Fibroblast of skin of right quadriceps (primary cell): ENCODE measurements around the gene PLA2G4F.
A peak's percentile ranks its signal among the peaks of the same experiment; 100 is the strongest.

Experiments
- DNase-seq: peaks from one replicate; pipeline ENCODE4 v3.0.0-alpha.2; 2013

Gene PLA2G4F

DNA sequence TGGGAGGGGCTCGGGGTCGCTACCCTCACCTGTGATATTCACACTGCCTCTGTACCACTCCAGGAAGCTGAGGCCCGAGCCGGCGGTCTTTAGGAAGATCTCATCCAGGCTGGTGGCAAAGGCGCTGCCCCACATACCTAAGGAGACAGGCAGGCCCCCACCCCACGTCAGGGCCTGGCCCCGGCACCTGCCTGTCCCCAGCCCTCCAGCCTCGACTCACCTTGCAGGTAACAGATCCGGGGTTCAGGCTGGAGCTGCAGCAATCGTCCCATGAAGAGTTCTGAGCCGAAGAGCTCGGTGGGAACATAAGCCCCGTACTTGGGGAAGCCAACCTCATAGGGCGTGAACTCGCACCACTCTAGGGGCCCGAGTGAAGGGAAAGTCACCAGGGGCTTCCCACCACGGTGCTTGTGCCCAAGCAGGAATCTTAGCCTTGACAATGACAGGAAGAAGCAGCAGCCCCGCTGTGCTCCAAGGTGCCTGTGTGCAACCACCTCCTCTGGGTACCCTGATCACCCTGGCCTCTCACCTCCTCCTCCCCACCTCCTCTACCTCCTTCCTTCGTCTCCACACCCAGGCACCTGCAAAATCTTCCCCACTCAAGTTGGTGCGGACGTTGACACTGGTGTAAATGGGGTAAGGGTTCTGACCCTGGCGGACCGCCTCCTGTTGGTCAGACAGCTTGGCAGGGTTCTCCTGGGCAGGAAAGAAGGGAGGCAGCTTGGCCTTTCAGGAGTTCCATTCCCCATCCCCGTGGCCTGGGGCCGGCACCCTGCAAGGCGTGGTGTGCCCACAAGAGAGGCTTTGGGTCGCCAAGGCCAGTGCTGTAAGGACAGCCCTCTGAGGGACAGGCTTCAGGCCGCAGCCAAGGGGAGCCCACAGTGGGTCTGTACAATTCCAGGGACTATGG lies 10.6 kb downstream of the PLA2G4F start:
- DNase-seq = no peak

GRCh38 chr15:42144841-42145375 lies 11.5 kb downstream of the PLA2G4F start:
- DNase-seq = no peak

DNA sequence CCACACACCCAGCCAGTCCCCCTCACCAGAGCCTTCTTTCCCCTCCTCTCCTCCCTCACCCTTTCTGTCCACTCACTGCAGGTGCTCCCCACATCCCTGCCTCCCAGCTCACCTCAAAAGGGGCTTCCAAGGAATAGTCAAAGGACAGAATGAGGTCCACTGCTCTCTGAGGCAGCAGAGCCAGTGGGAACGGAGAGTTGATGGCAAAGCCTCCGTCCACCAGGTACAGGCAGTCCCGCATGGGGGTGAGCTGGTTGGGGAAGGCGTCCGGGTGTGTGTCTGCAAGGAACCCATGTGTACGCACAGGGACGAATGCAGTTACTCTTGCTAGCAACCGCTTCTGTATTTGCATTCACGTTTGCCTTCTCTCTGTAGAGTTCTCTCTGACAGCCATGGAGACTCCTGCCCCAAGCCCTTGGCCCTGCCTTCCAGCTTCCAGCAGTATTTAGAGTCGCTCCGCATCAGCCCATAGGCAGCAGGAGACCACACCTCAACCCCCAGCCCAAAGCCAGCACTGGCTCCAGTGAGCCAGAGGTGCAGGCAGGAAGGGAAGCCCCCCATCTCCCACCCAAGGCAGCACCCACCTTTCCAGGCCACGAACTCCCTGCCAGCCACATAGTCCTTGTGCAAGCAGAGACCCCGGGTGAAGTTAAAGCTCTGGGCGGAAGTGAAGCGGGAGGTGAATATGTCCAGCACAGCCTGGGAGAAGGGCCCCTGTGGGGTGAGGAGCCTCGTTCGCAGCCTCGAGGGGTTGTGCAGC lies 12.4 kb downstream of the PLA2G4F start:
- DNase-seq = no peak

GRCh38 chr15:42143356-42143755 lies 13.1 kb downstream of the PLA2G4F start:
- DNase-seq = no peak

DNA sequence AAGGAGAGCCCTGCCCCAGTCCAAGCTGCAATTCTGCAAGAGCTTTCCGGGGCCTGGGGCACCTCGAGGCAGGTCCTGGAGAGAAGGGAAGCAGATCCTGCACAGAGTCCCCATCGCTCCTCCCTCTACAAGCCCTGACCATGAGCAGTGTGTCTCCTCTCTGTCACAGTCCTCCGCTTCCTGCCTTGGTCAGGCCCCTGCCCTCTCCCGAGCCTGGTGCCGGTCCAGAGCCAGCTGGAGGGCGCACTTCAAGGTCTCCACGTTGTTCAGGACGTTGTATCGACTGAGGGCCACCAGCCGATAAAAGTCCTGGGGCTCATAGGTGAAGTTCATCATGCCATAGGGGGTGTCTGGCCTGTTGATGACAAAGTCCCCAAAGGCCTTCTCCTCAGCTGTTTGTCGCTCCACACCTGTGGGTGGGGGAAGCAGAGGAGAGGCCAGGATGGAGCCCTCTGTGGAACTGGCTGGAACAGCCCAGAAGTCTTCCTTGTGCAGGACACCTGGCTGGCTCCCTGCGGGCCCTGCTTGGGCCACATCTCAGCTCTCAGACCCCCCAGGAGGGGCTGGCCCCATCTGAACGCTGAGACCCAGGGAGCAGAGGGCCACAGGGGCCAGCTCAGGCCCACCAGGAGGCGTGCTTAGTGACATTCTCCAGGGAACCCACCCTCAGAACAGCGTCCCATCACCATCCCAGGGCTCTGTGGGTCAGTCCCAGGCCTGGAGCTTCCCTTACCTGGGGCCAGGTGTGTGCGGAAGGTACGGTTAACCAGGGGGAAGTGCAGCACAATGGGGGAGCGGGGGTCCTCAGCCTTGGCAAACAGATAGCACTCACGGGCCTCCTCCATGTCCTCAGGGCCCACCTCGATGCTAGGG lies 14.4 kb downstream of the PLA2G4F start:
- no peak for DNase-seq

DNA sequence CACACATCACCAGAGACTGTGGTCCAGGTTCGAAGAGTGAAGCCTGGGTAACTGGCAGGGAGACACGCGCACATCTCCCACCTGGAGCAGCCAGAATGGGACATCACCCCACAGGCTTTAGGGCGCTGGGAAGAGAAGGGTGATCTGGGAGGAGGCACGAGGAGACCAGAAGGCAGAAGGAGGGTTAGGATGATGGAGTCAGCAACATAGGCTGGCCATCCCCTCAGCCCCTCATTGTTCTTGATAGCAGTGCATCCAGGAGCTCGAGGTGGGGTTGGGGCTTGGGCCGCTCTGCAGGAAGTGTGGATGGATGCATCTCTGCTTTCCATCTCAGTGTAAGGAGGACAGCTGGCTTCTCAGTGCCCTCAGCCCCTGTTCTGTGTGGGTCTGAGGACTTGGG lies 15.2 kb downstream of the PLA2G4F start:
- no peak for DNase-seq

DNA sequence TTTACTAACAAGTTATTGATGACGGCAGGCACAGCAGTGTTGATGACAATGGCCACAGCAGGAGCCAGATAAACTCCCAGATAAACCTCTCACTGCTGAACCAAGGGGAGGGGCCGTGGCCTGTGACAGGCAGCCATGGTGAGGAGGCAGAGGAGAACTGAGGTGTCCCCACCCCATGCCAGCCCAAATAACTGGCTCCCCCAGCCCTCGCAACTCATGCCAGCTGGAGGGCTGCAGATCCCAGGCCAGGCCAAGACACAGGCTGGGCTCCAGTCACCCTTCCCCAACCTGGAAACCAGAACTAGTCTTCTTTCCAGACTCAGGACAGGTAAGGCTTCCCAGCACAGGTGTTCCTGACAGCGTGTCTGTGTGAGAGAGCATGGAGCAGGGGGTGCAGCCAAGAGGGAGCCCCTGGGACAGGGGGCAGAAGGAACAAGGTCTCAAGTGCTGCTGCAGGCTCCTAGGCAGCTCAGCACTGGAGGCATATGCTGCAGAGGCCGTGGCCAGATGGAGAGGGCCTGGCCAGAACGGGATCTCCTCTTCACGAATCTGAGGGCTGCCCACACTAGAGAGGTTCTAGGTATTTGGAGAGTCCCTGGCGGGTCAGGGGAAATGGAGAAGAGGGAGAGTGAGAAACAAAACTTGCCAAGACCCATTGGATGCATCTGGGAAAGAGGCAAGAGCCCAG lies 15.9 kb downstream of the PLA2G4F start:
- no peak for DNase-seq

DNA sequence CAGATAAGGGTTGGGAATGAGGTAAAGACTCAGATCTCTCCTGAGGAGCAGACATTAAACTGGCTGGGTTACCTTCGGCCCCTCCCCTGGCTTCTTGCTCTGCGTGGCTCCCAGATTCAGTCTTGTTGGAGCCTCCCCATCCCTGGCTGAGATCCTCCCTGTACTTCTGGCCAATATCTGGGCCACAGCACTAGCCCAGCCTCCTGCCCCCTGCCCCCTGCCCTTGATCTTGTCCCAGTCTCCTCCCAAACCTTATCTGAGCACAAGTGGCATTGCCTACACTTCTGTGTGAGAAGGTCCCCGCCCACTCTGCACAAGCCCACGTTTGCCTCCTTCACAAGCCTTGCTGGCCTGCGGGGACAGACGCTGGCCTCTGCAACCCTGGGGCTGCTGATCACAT lies 16.8 kb downstream of the PLA2G4F start:
- no peak for DNase-seq

DNA sequence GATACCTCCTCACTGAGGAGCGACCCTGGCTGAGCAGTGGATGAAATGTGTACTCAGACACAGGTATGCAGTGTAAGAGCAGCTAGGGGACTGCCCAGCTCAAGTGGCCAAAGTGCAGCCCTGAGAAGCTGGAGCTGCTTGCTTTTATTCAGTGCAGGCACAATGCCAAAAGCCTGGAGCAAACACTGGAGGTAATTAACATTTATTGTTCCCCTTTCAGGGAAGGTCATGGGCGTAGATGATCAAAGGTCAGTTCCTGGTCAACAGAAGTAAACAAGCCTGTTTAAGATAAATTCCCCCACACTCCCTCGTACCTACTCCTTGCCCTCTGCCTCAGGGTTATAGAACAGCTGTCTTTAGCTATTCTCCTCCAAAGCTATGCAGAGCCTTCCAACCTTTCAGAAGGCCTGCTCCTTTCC lies 17.5 kb downstream of the PLA2G4F start:
- no peak for DNase-seq

DNA sequence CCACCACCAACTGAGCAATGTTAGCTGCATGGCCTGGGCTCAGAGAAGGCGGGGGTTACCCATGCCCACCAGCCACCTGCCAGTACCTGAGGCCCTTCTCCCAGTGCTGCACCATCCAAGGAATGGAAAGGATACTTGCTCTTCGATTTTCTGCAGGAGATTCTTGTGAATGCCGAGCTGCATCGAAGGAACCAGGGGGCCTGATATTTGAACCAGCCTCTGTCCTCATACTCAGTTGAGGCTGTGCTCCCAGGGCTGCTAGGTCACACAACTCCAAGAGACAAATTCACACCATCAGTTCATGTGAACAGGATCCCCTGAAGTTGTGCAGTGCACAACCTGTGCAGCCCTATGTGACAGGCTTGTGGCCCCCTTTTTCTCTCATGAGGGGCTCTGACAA lies 18.0 kb downstream of the PLA2G4F start:
- DNase-seq = no peak

- peak; percentile 51 for DNase-seq
These were observed 18.8 kb downstream of the PLA2G4F start for GRCh38 chr15:42137461-42138261.

DNA sequence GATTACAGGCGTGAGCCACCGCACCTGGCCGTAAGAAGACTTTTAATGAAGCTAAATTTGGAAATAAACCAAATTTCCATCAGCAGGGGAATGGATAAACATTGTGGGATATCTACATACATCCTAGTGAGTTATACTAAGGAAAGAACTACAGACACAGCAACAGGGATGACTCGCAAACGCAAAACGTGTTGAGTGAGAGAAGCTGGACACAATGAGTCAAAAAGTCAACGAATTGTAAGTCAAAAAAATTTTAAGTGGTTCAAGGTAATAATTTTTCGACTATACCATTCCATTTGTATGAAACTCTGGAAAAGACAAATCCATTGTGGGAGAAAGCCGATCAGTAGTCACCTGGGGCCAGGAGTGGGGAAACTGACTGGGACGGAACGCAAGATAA lies 19.9 kb downstream of the PLA2G4F start:
- DNase-seq = no peak

- DNase-seq = no peak
These were observed 21.1 kb downstream of the PLA2G4F start for GRCh38 chr15:42135351-42135750.

GRCh38 chr15:42134617-42135245 lies 21.7 kb downstream of the PLA2G4F start:
- DNase-seq = no peak

- DNase-seq = peak; percentile 25
These were observed 22.4 kb downstream of the PLA2G4F start for GRCh38 chr15:42133886-42134502.

DNA sequence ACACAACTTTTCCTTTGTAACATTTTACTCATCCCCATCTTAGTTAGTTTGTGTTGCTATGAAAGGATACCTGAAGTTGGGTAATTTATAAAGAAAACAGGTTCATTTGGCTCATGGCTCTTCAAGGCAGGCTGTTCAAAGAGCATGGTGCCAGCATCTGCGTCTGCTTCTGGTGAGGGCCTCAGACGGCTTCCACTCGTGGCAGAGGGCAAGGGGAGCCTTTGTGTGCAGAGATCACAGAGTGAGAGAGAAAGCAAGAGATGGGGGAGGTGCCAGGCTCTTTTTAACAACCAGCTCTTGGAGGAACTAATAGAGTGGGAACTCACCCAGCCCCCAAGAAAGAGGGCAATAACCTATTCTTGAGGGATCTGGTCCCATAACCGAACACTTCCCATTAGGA lies 23.1 kb downstream of the PLA2G4F start:
- no peak for DNase-seq

DNA sequence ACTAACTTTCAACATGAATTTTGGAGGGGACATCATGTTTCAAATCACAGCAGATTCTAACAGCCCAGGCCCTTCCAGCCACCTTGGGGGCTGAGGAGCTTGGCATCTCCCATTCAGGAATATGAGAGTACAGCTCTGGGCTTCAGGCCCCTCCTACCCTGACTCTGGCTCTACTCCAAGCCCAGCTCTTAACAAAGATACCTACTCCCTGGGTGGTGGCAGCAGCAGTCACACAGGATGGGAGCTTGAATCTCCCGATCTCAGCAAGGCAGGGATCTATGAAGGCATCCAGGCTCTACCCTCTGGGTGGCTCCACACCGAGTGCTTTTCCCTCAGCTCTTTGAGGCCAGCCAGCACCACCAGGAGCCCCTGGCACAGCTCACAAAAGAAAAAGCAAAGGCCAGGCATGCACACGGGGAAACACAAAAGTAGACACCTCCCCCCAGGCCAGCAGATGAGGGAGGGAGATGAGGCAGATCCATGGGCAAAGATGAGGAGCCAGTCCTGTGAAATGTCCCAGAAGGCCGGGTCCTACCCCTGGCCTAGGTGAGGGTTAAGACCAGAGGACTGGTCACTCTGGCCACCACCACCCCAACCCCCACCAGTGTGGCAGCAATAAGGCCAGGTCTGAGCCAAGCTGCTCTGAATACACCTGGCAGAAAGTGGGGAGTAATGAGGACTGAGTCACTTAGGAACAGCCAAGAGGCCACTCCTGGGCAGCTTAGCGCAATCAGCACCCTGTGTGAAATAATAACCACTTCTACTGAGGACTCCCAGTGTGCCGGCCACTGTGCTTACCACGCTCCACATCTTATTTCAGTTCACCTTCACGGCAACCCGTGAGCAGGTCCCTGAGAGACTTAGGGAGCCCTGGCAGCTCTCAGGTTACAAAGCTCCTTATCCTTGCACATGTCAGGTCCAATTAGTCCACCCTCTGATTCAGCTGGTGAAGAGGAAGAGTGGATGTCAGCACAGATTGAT lies 24.3 kb downstream of the PLA2G4F start:
- no peak for DNase-seq

GRCh38 chr15:42131006-42131405 lies 25.4 kb downstream of the PLA2G4F start:
- no peak for DNase-seq
